Right kidney (tissue), 9 donors: ENCODE results near the gene TLCD1.

ENCODE experiments used
- DNase-seq: peaks from one replicate; pipeline ENCODE4 v3.0.0-alpha.2; 2016
- long read RNA-seq, 8 donors: transcript quantifications; one replicate each; lab custom pipeline, GENCODE V29; 2026

The TLCD1 gene
- long read RNA-seq, donor 1, transcript TLCD1-201 (4 exons, 1,017 nt) = major isoform, 6 of 10 reads
- long read RNA-seq, donor 1, partial matches to known transcripts = 0 of 10 reads
- long read RNA-seq, donor 1, other reads (novel, unspliced or antisense) = 0 of 10 reads
- long read RNA-seq, donor 2, partial matches to known transcripts = 0 of 3 reads
- long read RNA-seq, donor 2, other reads (novel, unspliced or antisense) = 0 of 3 reads
- long read RNA-seq, donor 3, partial matches to known transcripts = 0 of 4 reads
- long read RNA-seq, donor 3, other reads (novel, unspliced or antisense) = 0 of 4 reads
- long read RNA-seq, donor 4, partial matches to known transcripts = 0 of 5 reads
- long read RNA-seq, donor 4, other reads (novel, unspliced or antisense) = 0 of 5 reads
- long read RNA-seq, donor 5, transcript TLCD1-201 (4 exons, 1,017 nt) = major isoform, 6 of 6 reads
- long read RNA-seq, donor 5, partial matches to known transcripts = 0 of 6 reads
- long read RNA-seq, donor 5, other reads (novel, unspliced or antisense) = 0 of 6 reads
- long read RNA-seq, donor 6, transcript TLCD1-201 (4 exons, 1,017 nt) = major isoform, 8 of 12 reads
- long read RNA-seq, donor 6, partial matches to known transcripts = 0 of 12 reads
- long read RNA-seq, donor 6, other reads (novel, unspliced or antisense) = 0 of 12 reads
- long read RNA-seq, donor 7 = 0 reads
- long read RNA-seq, donor 8, transcript TLCD1-201 (4 exons, 1,017 nt) = major isoform, 5 of 5 reads
- long read RNA-seq, donor 8, partial matches to known transcripts = 0 of 5 reads
- long read RNA-seq, donor 8, other reads (novel, unspliced or antisense) = 0 of 5 reads

- no peak for DNase-seq
Measured at GRCh38 chr17:28726226-28726626, at the start of gene TLCD1. TLCD1 (minus strand) TSS chr17:28726233; CDS start chr17:28726097, 136 bp downstream.

- no peak for DNase-seq
Measured at GRCh38 chr17:28774206-28774605, 48.2 kb upstream of the TLCD1 start.

GRCh38 chr17:28773736-28774135 is 47.7 kb upstream of the TLCD1 start:
- no peak for DNase-seq

GRCh38 chr17:28765038-28765437 is 39.0 kb upstream of the TLCD1 start:
- DNase-seq = no peak

- no peak for DNase-seq
Measured at GRCh38 chr17:28763804-28764266, 37.8 kb upstream of the TLCD1 start.

GRCh38 chr17:28763137-28763799 is 37.2 kb upstream of the TLCD1 start:
- DNase-seq = no peak

GRCh38 chr17:28760601-28761562 is 34.8 kb upstream of the TLCD1 start:
- no peak for DNase-seq

GRCh38 chr17:28759256-28759865 is 33.3 kb upstream of the TLCD1 start:
- no peak for DNase-seq

- DNase-seq = no peak
Measured at GRCh38 chr17:28758411-28759121, 32.5 kb upstream of the TLCD1 start.

- DNase-seq = no peak
Measured at GRCh38 chr17:28756049-28756804, 30.2 kb upstream of the TLCD1 start.

GRCh38 chr17:28755486-28755885 is 29.5 kb upstream of the TLCD1 start:
- no peak for DNase-seq

GRCh38 chr17:28751600-28752366 is 25.8 kb upstream of the TLCD1 start:
- DNase-seq = no peak

GRCh38 chr17:28750178-28751047 is 24.4 kb upstream of the TLCD1 start:
- DNase-seq = peak; percentile 72

GRCh38 chr17:28749516-28750177 is 23.6 kb upstream of the TLCD1 start:
- DNase-seq = no peak

- DNase-seq = no peak
Measured at GRCh38 chr17:28748852-28749515, 23.0 kb upstream of the TLCD1 start.
